GM10248 (cell line): ENCODE results near the gene GRID1.

ENCODE experiments used
- CTCF ChIA-PET: fragments of 300-600 bp; sonication (Branson Sonifier 250); formaldehyde crosslinking; extraction: SDS; loops from one replicate; lab custom pipeline; 2021; ENCODE audit warnings: antibody characterized with exemption; lab: Yijun Ruan, JAX
- POLR2A ChIA-PET: fragments of 350-650 bp; sonication (Branson Sonifier 250); formaldehyde crosslinking; extraction: SDS; loops from one replicate; lab custom pipeline; 2020; ENCODE audit warnings: antibody characterized with exemption; lab: Yijun Ruan, JAX
- DNase-seq: peaks from one replicate; pipeline ENCODE4 v3.0.0; 2012; ENCODE audit errors: extremely low spot score
- TF ChIP-seq, protein P1 (sequence below): IDR thresholded peaks from 2 replicates; pipeline ENCODE4 v1.5.1; 2012; ENCODE audit warnings: mild to moderate bottlenecking, low read depth; ENCODE audit errors: extremely low read depth, missing control alignments, control extremely low read depth

Gene GRID1

DNA sequence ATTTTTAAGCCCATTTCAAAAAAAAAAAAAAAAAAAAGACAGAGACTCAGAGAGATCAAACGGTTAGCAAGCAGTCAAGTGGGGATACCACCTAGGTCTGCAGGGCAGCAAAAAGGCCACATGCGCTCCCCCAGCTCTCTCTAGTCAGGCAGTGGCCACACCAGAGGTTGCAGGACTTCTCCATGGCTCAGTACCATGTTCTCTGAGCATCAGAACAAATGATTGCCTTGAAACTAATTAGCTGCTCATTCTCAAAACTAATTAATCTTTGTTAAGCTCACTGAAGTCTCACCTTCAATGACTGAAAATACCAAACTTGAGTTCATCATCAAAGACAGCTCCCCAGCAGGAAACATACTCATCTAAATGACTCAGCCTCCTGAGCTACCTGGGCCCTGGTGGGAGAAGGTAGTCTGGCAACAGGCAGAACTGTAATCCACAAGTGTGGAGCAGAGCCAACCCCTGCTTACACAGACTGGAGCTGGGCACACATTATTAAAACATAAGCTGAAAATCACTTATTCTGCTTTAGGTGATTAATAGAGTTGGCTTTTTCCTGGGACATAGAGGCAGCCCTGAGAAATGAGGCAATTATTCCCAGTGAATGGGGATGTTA lies 319.6 kb downstream of the GRID1 start:
- no peak for DNase-seq
- TF ChIP-seq, protein P1, sequence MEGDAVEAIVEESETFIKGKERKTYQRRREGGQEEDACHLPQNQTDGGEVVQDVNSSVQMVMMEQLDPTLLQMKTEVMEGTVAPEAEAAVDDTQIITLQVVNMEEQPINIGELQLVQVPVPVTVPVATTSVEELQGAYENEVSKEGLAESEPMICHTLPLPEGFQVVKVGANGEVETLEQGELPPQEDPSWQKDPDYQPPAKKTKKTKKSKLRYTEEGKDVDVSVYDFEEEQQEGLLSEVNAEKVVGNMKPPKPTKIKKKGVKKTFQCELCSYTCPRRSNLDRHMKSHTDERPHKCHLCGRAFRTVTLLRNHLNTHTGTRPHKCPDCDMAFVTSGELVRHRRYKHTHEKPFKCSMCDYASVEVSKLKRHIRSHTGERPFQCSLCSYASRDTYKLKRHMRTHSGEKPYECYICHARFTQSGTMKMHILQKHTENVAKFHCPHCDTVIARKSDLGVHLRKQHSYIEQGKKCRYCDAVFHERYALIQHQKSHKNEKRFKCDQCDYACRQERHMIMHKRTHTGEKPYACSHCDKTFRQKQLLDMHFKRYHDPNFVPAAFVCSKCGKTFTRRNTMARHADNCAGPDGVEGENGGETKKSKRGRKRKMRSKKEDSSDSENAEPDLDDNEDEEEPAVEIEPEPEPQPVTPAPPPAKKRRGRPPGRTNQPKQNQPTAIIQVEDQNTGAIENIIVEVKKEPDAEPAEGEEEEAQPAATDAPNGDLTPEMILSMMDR: no peak
- CTCF ChIA-PET: interaction anchor here (0.9 to 1.7 kb wide), 4 partner anchors 10 to 23 kb away, joined by 3 to 4 read pairs (median 3); no protein-coding TSS in a partner anchor
- POLR2A ChIA-PET: no interaction called here

DNA sequence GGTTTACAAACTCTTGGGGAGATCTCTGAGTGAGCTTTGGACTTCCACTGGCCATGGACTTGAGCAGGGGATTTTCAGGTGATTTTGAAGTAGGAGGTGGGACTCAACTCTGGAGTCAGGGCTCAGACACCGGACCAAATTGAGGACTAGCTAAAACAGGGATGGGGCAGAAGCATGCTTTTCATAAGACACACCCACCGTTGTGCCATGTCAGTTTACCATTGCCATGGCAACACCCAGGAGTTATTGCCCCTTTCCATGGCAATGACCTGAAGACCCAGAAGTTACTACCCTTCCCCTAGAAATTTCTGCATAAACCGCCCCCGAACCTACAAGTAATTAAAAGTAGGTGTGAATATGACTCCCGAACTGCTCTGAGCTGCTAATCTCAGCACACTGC lies 320.7 kb downstream of the GRID1 start:
- TF ChIP-seq, protein P1: no peak
- CTCF ChIA-PET: interaction anchor here (1.7 kb wide), 1 partner anchor 21 kb away, joined by 4 read pairs; no protein-coding TSS in a partner anchor
- DNase-seq: no peak
- POLR2A ChIA-PET: no interaction called here

DNA sequence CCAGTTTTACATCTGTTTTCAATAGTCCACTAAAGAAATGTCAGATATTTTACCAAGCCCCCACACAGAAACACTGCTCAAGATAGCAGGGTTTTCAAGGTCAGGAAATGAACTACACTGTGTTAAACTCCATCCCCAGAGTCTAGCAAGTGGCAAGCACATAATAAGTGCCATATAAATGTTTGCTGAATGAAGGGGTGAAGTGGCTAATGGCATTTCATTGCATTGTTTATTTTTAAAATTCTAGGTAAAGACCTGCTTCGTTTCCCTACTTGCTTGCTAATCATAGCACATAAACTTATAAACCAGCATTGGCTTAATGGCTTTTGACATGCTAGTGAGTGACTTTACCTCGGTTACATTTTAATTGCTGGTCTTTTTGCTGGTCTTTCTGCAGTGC lies 322.6 kb downstream of the GRID1 start:
- no peak for DNase-seq
- TF ChIP-seq, protein P1: no peak
- ChIA-PET POLR2A (no interaction called here), CTCF (interaction anchor here (1.5 kb wide), 1 partner anchor 11 kb away, joined by 4 read pairs; no protein-coding TSS in a partner anchor)

DNA sequence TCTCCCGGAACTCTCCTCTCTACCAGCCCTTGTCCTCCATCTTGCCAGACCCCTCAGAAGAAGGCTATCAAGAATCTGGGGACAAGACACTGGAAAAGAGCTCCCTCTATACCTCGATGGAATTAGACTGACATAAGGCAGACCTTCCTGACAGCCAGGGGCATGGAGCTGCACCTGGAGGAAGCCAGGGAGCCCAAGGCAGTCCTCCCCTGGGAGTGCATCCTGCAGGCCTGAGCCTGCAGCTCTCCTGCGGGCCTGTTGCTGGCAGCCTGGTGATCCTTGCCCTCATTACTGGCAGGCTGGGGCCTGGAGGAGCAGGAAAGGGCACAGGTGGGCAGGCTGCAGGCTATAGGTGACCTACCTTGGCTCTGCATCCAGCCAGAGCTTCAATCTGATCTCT lies 323.4 kb downstream of the GRID1 start:
- ChIA-PET POLR2A (no interaction called here), CTCF (interaction anchor here (1.5 kb wide), 1 partner anchor 10 kb away, joined by 4 read pairs; no protein-coding TSS in a partner anchor)
- TF ChIP-seq, protein P1: no peak
- no peak for DNase-seq

DNA sequence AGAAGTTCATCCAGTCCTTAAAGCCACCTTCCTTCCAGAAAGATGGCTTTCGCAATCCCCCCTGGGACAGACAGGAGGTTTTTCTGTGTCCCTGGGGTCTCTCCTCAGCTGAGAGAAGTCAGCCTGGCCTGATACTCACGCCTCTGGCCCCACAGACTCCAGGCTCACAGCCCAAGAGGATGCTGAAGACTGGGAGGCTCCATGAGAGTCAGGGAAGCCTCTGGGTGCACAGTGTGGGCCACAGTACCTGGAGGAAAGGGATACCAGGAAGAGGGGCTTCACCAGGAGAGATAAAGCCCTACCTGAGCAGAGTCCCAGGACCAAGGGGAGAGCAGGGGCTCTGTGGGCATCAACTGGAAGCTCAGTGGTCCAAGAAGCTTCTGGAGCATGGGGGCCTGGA lies 324.4 kb downstream of the GRID1 start:
- CTCF ChIA-PET: no interaction called here
- TF ChIP-seq, protein P1: no peak
- DNase-seq: no peak
- POLR2A ChIA-PET: no interaction called here

DNA sequence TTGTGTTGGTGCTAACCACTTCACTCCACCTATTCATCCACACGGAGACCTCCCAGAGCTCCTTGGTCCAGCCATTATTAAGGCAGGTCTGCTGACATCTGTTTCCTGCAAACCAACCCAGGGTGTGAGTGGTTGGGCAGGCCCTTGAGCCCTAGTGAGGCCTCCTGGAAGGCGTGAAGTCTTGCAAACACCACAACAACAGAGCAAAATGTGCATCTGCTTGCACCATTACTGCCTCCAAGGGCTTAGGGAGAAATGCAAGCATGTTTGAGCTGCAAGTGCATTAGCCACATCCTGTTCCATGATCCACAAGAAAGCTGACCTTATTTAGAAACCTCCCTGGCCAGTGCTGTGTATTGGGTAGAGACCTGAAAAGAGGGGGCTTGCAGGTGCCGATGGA lies 325.5 kb downstream of the GRID1 start:
- ChIA-PET CTCF (no interaction called here), POLR2A (no interaction called here)
- DNase-seq: no peak
- TF ChIP-seq, protein P1: no peak
